GM13976 (cell line): ENCODE data around the gene ELL.

ENCODE experiments used
- DNase-seq: peaks from one replicate; pipeline ENCODE4 v3.0.0; 2012; ENCODE audit warnings: low spot score
- in situ Hi-C: fragments of 300-500 bp; cut with MboI; formaldehyde crosslinking; loops from one replicate; pipeline ENCODE4 v1.12.0; 2022; ENCODE audit warnings: low sequenced_read_pairs, mixed read lengths, inconsistent platforms; ENCODE audit not compliant: unreplicated experiment
- TF ChIP-seq, protein P1 (sequence below): IDR thresholded peaks from 2 replicates; pipeline ENCODE4 v1.5.1; 2012; ENCODE audit warnings: borderline replicate concordance, mild to moderate bottlenecking; ENCODE audit not compliant: insufficient read depth; ENCODE audit errors: extremely low read depth, missing control alignments, control extremely low read depth

The ELL gene

DNA sequence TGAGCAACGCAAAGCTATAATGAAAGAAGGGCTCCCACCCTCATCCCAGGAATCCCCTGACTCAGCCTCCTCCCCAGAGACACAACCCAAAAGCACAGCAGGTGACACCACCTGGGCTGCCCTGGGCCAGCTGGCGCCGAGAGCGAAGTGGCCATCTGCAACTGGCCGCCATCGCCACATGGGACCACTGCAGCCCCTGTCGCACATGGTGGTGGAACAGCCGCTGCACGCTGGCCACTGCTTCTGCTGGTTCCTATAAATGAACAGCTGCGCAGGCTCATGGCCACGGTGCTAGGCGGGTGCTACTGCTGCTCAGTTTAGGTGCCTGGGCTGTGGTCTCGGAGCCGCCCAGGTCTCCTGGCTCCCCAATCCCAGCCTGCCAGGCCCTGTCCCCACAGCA lies 72.3 kb downstream of the ELL start:
- in situ Hi-C loops = no loop called here
- DNase-seq = no peak
- TF ChIP-seq, protein P1, sequence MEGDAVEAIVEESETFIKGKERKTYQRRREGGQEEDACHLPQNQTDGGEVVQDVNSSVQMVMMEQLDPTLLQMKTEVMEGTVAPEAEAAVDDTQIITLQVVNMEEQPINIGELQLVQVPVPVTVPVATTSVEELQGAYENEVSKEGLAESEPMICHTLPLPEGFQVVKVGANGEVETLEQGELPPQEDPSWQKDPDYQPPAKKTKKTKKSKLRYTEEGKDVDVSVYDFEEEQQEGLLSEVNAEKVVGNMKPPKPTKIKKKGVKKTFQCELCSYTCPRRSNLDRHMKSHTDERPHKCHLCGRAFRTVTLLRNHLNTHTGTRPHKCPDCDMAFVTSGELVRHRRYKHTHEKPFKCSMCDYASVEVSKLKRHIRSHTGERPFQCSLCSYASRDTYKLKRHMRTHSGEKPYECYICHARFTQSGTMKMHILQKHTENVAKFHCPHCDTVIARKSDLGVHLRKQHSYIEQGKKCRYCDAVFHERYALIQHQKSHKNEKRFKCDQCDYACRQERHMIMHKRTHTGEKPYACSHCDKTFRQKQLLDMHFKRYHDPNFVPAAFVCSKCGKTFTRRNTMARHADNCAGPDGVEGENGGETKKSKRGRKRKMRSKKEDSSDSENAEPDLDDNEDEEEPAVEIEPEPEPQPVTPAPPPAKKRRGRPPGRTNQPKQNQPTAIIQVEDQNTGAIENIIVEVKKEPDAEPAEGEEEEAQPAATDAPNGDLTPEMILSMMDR = no peak

DNA sequence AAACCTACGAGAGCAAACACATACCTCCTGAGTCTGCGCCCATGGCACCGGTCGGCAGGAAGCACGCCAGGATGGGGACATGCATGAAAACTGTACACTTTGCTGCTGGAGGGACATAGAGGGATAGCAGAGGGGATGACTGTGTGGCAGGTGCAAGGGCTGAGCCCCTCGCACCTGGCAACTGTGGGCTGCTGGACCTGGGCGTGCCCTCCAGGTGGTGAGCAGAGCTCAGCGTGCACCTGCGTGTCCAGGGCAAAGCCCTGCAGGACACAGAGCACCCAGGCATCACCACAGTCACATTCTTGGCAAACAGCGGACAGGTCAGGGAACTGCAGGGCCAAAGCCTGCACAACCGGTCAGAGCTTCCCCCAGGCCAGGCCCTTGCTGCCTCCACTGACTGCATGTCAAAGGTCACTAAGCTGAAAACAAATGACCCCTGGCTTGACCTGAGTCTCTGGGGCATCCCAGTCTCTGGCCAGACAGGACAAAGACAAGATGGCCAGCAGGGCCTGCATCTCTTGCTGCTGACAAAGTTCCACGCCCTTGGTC lies 75.0 kb downstream of the ELL start:
- in situ Hi-C loops = no loop called here
- no peak for DNase-seq
- TF ChIP-seq, protein P1 = no peak

DNA sequence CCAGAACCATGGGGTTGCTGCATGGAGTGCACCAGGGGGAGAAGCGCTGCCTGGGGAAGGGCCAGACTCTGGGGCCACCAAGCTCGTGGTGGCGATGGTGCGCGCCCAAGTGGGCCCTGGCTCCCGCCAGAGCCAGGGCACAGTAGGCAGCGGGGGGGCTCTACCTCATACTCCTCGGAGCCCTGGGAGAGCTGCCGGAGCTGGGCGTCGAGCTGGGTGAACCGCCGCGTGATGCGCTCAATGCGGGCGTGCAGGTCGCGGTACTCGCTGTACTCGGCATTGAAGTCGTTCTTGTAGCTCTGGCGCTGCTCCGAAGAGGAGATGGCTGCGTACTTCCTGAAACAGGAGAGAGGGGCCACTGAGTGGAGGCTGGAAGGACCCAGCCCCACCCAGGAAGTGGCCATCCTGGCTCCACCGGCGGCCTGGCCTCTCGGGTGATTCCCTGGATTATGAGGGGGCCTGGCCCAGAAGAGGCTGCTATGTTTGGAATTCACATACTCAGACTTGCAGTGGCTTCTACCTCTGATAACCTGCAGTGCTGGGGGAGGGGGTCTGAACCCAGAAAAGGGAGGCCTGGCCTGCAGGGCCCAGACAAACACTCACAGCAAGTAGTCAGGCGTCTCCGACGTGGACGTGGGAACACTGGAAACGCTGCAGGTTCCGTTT lies 75.6 kb downstream of the ELL start:
- no peak for DNase-seq
- in situ Hi-C loops = no loop called here
- TF ChIP-seq, protein P1 = no peak

DNA sequence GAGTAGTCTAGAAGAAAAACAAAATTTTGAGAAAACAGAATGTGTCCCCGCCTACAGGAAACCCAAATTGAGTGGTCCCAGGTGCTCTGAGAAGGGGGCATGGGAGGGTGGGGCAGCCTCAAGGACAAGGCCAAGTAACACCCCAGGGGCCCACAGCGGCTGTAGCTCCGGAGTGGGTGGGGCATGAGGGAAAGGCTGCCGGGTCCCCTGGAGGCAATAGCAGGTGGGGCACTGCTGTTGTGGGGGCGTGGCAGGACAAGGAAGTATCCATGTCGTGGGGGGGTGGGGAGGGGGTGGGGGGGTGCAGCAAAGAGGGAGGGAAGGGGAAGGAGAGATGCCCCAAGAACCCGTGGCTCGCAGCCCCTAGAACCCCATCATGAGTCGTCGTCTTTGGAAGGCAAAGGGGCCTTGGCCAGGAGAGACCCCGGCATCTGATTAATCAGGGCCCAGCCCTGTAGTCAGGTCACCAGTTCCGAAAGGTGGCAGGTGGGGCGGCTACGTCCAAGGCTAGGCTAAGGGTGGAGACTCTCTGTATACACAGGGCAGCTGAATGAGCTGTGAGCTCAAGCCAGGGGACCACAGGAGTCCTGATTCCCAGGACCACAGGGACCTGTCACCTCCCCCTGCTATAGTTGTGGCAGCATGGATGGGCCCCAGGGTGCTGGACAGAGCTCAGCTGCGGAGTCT lies 76.5 kb downstream of the ELL start:
- in situ Hi-C loops = no loop called here
- TF ChIP-seq, protein P1 = no peak
- DNase-seq = no peak

DNA sequence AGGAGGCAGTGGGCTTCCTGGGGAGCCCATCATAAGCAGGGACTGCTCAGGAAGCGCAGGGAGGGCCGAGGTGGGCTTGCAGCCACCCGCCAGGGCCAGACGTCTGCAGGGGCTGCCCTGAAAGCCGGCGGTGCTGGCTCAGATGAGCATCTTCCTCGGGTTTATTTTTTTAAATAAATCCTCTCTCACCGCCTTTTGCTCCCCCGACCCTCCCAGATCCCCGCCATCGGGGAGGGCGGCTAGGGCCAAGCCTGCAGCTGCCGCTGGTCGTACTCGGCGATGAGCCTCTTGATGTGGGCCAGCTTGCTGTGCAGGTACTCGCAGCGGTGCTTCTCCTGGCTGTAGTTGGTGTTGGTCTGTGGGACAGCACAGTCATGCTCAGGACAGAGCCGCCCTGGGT lies 77.4 kb downstream of the ELL start:
- TF ChIP-seq, protein P1 = no peak
- no peak for DNase-seq
- in situ Hi-C loops = no loop called here

DNA sequence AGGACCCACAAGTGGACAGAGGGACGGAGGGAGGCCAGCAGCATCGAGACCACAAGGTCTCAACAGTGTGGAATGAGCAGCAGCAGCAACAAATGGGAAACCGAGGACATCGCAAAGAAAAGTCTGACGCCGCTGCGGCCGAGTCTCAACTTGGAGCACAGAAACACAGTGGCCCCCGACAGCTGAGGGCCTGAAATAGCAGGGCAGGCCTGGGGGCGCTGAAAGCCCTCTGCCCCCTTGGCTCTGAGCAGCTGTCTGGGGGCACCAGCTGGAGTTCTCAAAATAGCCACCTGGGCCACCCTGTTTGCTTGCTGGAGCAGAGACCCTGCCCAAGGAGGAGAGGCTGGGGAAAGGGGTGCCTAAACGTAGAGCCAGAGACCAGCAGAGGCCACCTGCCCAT lies 78.0 kb downstream of the ELL start:
- TF ChIP-seq, protein P1 = no peak
- no peak for DNase-seq
- in situ Hi-C loops = no loop called here
